Chondrocyte (in vitro differentiated cells): ENCODE measurements around the gene PCNX2. TPM values are rescaled to one million over a fixed set of nuclear protein-coding genes. Genes with fewer than 3 reads are reported as not detected.

ENCODE experiments used
- DNase-seq: peaks from one replicate; pipeline ENCODE4 v3.0.0; 2021; ENCODE audit warnings: mixed read lengths, low spot score
- H3K27ac Mint-ChIP-seq: one replicate; pipeline ENCODE4 v1.8.0; 2021; ENCODE audit warnings: mild to moderate bottlenecking, moderate library complexity, mixed read lengths; ENCODE audit not compliant: unreplicated experiment
- H3K27me3 Mint-ChIP-seq: 2 replicates; pipeline ENCODE4 v1.8.0; 2021; ENCODE audit warnings: low read depth, mixed read lengths
- H3K36me3 Mint-ChIP-seq: 2 replicates; pipeline ENCODE4 v1.8.0; 2021; ENCODE audit warnings: low read depth, mixed read lengths
- H3K4me1 Mint-ChIP-seq: 2 replicates; pipeline ENCODE4 v1.8.0; 2021; ENCODE audit warnings: low read depth, mild to moderate bottlenecking, mixed read lengths
- H3K4me3 Mint-ChIP-seq: one replicate; pipeline ENCODE4 v1.8.0; 2021; ENCODE audit warnings: mild to moderate bottlenecking, moderate library complexity, mixed read lengths; ENCODE audit not compliant: unreplicated experiment
- H3K9me3 Mint-ChIP-seq: 2 replicates; pipeline ENCODE4 v1.8.0; 2021; ENCODE audit warnings: low read depth, mixed read lengths
- CTCF ChIP-seq: fragments of 200-600 bp; sonication (generic); IDR thresholded peaks from 2 replicates; pipeline ENCODE4 v1.5.0; 2021; ENCODE audit warnings: antibody characterized with exemption, mild to moderate bottlenecking, moderate library complexity
- total RNA-seq: library from RNA; stranded (reverse); gene quantifications from 3 replicates; pipeline ENCODE4 v1.2.1, GENCODE V29; 2021

PCNX2 gene
- total RNA-seq, 1 donor from 2014 or later = 9.5 TPM

- Mint-ChIP-seq H3K36me3 (peaks cover 4% of the 10 kb centered on the region), H3K4me1 (peaks cover 15% of the 10 kb centered on the region), H3K27me3 (no peaks in the 10 kb centered on the region), H3K4me3 (no peak overlapping the region), H3K27ac (no peak overlapping the region), H3K9me3 (no peaks in the 10 kb centered on the region)
- no peak for DNase-seq
- TF ChIP-seq CTCF = no peak
Observed at GRCh38 chr1:232964601-232965000, 330.9 kb downstream of the PCNX2 start.

GRCh38 chr1:232962761-232963745, 332.5 kb downstream of the PCNX2 start:
- Mint-ChIP-seq H3K4me3 (no peak overlapping the region), H3K27ac (peak overlapping the region; percentile 17), H3K27me3 (no peaks in the 10 kb centered on the region), H3K36me3 (peaks cover 14% of the 10 kb centered on the region), H3K9me3 (peaks cover 5% of the 10 kb centered on the region), H3K4me1 (peaks cover 15% of the 10 kb centered on the region)
- no peak for TF ChIP-seq CTCF
- no peak for DNase-seq

- no peak overlapping the region for H3K27ac Mint-ChIP-seq
- peaks cover 16% of the 10 kb centered on the region for H3K4me1 Mint-ChIP-seq
- H3K4me3 Mint-ChIP-seq = no peak overlapping the region
- peaks cover 9% of the 10 kb centered on the region for H3K9me3 Mint-ChIP-seq
- TF ChIP-seq CTCF = no peak
- H3K36me3 Mint-ChIP-seq = peaks cover 20% of the 10 kb centered on the region
- no peak for DNase-seq
- H3K27me3 Mint-ChIP-seq = no peaks in the 10 kb centered on the region
Observed at GRCh38 chr1:232958067-232958466, 337.5 kb downstream of the PCNX2 start.

GRCh38 chr1:232956081-232956480, 339.4 kb downstream of the PCNX2 start:
- Mint-ChIP-seq H3K27ac (no peak overlapping the region), H3K36me3 (peaks cover 20% of the 10 kb centered on the region), H3K4me3 (no peak overlapping the region), H3K9me3 (peaks cover 9% of the 10 kb centered on the region), H3K4me1 (peaks cover 27% of the 10 kb centered on the region), H3K27me3 (no peaks in the 10 kb centered on the region)
- no peak for DNase-seq
- TF ChIP-seq CTCF = no peak

GRCh38 chr1:232954594-232955365, 340.7 kb downstream of the PCNX2 start:
- TF ChIP-seq CTCF = no peak
- H3K4me3 Mint-ChIP-seq = no peak overlapping the region
- DNase-seq = no peak
- peak overlapping the region; percentile 14 for H3K27ac Mint-ChIP-seq
- peaks cover 19% of the 10 kb centered on the region for H3K36me3 Mint-ChIP-seq
- H3K9me3 Mint-ChIP-seq = peaks cover 11% of the 10 kb centered on the region
- peaks cover 34% of the 10 kb centered on the region for H3K4me1 Mint-ChIP-seq
- no peaks in the 10 kb centered on the region for H3K27me3 Mint-ChIP-seq
